Gastroesophageal sphincter (tissue), 4 donors: ENCODE results near the gene RTKN2. TPM values are rescaled to one million over a fixed set of nuclear protein-coding genes. Genes with fewer than 3 reads are reported as not detected.

Experiments used
- ATAC-seq: fragments of 150-250 bp; one replicate; pipeline ENCODE4 v1.9.1; 2016; ENCODE audit warnings: mild to moderate bottlenecking, moderate library complexity
- H3K27ac ChIP-seq, 4 donors: fragments of 200-600 bp; sonication (generic) in 3 of 4; 1 replicate in 3 of 4; 2 replicates in 1 of 4; pipeline ENCODE4 v1.5.1; 2016 to 2019
- H3K27me3 ChIP-seq: fragments of 200-600 bp; sonication (generic); one replicate; pipeline ENCODE4 v1.5.1; 2019
- H3K36me3 ChIP-seq, 2 donors: fragments of 200-600 bp; sonication (generic); one replicate each; pipeline ENCODE4 v1.5.1; 2019; ENCODE audit warnings: control low read depth in 1 of 2
- H3K4me1 ChIP-seq, 3 donors: fragments of 200-600 bp; sonication (generic); 1 replicate in 2 of 3; 2 replicates in 1 of 3; pipeline ENCODE4 v1.5.1; 2016 to 2019; ENCODE audit warnings: control low read depth in 2 of 3
- H3K4me3 ChIP-seq, 2 donors: fragments of 200-600 bp; sonication (generic); one replicate each; pipeline ENCODE4 v1.5.1; 2019; ENCODE audit warnings: mild to moderate bottlenecking in 1 of 2, moderate library complexity in 1 of 2
- H3K9me3 ChIP-seq, 3 donors: fragments of 200-600 bp; sonication (generic); one replicate each; pipeline ENCODE4 v1.5.1; 2017 to 2019; ENCODE audit warnings: control low read depth in 2 of 3
- EP300 ChIP-seq: sonication (generic); formaldehyde crosslinking; IDR thresholded peaks from one replicate; pipeline ENCODE4 v1.6.1; 2017; ENCODE audit warnings: antibody characterized with exemption, mild to moderate bottlenecking
- POLR2A ChIP-seq, 2 donors: fragments of 450-650 bp; IDR thresholded peaks; one replicate each; pipeline ENCODE4 v1.6.1; 2017; ENCODE audit warnings: antibody characterized with exemption in 2 of 2, mild to moderate bottlenecking in 2 of 2, moderate library complexity in 1 of 2
- POLR2AphosphoS5 ChIP-seq: sonication (generic); formaldehyde crosslinking; IDR thresholded peaks from one replicate; pipeline ENCODE4 v1.6.1; 2017; ENCODE audit warnings: antibody characterized with exemption
- WGBS, 2 donors: methylation state at CpG; one replicate each; pipeline ENCODE4 v1.1.5; 2018; ENCODE audit warnings: low coverage in 1 of 2; 5-methylcytosine and 5-hydroxymethylcytosine counted together
- total RNA-seq, 4 donors: library from RNA; depleted of rRNA; stranded (reverse); fragments of >200 nt; gene quantifications; one replicate each; pipeline ENCODE4 v1.1.0, GENCODE V29; 2016
- TF ChIP-seq, protein P1 (sequence below), 4 experiments: fragments of 200-600 bp in 2 of 4; fragments of 450-650 bp in 2 of 4; sonication (generic) in 1 of 4; IDR thresholded peaks; one replicate each; pipeline ENCODE4 v1.5.1; 2017 to 2019; ENCODE audit warnings: antibody characterized with exemption in 4 of 4, mild to moderate bottlenecking in 2 of 4, moderate library complexity in 2 of 4

RTKN2 gene
- total RNA-seq, 4 donors from 2014 or later, result not detected

DNA sequence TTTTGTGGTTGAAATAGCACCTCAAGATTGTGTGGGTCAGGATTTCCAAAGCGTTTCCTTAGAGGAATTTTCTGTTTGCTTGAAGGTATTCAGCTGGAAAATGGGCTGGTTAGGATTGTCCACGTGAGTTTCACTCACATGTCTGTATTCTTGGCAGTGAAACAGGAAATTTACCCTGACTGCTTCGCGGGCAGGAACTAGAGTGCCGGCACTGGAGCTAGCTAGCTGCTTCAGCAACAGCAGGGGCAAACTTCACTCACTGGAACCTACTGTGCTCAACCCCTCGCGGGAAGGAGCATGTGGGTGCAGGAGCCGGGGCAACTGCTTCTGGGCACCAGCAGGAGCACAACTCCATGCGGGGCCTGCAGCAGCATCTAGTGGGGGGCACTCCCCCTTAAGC is 38.0 kb upstream of the RTKN2 start:
- H3K36me3 ChIP-seq, result no peaks in the 10 kb centered on the region
- WGBS, 2 donors, result 57 to 60% methylated on average over 1 to 6 of the region's 9 CpGs
- no peak overlapping the region for H3K27ac ChIP-seq
- no peaks in the 10 kb centered on the region for H3K4me1 ChIP-seq
- TF ChIP-seq, protein P1, sequence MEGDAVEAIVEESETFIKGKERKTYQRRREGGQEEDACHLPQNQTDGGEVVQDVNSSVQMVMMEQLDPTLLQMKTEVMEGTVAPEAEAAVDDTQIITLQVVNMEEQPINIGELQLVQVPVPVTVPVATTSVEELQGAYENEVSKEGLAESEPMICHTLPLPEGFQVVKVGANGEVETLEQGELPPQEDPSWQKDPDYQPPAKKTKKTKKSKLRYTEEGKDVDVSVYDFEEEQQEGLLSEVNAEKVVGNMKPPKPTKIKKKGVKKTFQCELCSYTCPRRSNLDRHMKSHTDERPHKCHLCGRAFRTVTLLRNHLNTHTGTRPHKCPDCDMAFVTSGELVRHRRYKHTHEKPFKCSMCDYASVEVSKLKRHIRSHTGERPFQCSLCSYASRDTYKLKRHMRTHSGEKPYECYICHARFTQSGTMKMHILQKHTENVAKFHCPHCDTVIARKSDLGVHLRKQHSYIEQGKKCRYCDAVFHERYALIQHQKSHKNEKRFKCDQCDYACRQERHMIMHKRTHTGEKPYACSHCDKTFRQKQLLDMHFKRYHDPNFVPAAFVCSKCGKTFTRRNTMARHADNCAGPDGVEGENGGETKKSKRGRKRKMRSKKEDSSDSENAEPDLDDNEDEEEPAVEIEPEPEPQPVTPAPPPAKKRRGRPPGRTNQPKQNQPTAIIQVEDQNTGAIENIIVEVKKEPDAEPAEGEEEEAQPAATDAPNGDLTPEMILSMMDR (IDR thresholded peaks at IDR 0.05), result no peak
- TF ChIP-seq POLR2A (IDR thresholded peaks at IDR 0.05), result no peak
- TF ChIP-seq POLR2AphosphoS5, result no peak
- no peak for TF ChIP-seq EP300
- no peaks in the 10 kb centered on the region for H3K9me3 ChIP-seq
- ATAC-seq, result no peak
- H3K4me3 ChIP-seq, result no peak overlapping the region
- no peaks in the 10 kb centered on the region for H3K27me3 ChIP-seq

DNA sequence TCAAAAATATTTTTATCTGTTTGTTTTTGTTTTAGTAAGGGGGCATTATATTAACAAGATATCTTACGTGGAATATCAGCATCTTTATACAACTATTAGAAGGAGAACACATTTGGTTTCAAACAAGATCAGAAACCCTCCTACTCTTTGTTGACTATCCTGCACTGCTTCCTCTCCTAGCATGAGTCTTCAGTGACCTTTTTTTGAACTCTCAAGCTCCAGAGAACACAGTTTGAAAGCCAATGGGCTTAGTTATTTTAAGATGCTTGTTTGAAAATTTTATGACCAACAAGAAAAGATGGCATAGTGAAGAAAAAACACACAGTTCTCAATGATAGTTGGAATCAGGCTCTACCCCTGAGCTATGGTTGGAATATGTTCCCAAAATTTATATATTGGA is 37.2 kb upstream of the RTKN2 start:
- Histone ChIP-seq H3K4me1 (no peaks in the 10 kb centered on the region), H3K4me3 (no peak overlapping the region), H3K9me3 (no peaks in the 10 kb centered on the region), H3K36me3 (no peaks in the 10 kb centered on the region), H3K27ac (no peak overlapping the region), H3K27me3 (no peaks in the 10 kb centered on the region)
- no peak for ATAC-seq
- TF ChIP-seq EP300 (no peak), POLR2AphosphoS5 (no peak), POLR2A (IDR thresholded peaks at IDR 0.05) (no peak)
- TF ChIP-seq, protein P1 (IDR thresholded peaks at IDR 0.05), result no peak
- WGBS, 2 donors, result 50% methylated on average over 1 of the region's 1 CpG; no CpG with 5 or more reads in 1 of the 2 donors

DNA sequence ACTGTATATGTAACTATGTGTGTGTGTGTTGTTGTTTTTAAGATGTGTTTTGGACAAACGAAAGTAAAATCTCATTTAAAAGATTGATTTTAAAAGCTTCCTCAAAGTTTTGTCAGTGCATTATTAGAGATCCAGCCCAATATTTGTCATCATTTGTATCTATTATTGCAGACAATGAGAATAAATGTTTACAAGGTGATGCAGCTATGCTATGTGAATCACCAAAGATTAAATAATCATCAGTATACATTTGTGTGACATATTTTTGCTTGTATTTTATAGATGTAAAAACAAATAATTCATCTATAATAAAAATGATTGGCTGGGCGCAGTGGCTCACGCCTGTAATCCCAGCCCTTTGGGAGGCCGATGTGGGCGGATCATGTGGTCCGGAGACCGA is 35.3 kb upstream of the RTKN2 start:
- H3K27me3 ChIP-seq, result no peaks in the 10 kb centered on the region
- H3K36me3 ChIP-seq, result no peaks in the 10 kb centered on the region
- H3K27ac ChIP-seq, result no peak overlapping the region
- no peak for TF ChIP-seq POLR2AphosphoS5
- no peak for TF ChIP-seq POLR2A (IDR thresholded peaks at IDR 0.05)
- no peak for TF ChIP-seq EP300
- TF ChIP-seq, protein P1 (IDR thresholded peaks at IDR 0.05), result no peak
- no peak overlapping the region for H3K4me3 ChIP-seq
- no peaks in the 10 kb centered on the region for H3K9me3 ChIP-seq
- 94 to 97% methylated on average over 7 of the region's 7 CpGs for WGBS, 2 donors
- no peaks in the 10 kb centered on the region for H3K4me1 ChIP-seq
- ATAC-seq, result no peak

DNA sequence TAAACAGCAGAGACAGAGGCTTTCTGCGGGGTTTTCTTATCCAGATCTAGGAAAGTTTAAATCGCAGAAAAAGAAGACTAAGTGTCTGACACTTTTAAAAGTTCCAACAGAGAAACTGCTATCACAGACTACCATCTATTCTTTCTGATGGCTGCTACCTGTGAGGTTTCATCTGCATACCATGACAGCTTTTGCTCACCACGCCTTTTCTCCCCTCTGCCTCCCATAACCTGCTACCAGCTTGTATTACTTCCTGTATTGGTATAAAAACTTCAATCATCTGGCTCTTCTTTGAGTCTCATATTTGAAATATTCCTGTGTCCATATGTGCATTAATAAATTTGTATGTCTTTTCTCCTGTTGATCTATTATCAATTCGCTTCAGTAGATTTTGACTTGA is 34.1 kb upstream of the RTKN2 start:
- H3K27me3 ChIP-seq, result no peaks in the 10 kb centered on the region
- H3K4me1 ChIP-seq, result no peaks in the 10 kb centered on the region
- H3K36me3 ChIP-seq, result no peaks in the 10 kb centered on the region
- no peak overlapping the region for H3K4me3 ChIP-seq
- no peak overlapping the region for H3K27ac ChIP-seq
- no peak for TF ChIP-seq POLR2AphosphoS5
- TF ChIP-seq EP300, result no peak
- TF ChIP-seq, protein P1 (IDR thresholded peaks at IDR 0.05), result no peak
- TF ChIP-seq POLR2A (IDR thresholded peaks at IDR 0.05), result no peak
- ATAC-seq, result no peak
- no peaks in the 10 kb centered on the region for H3K9me3 ChIP-seq
- WGBS, 2 donors, result 72 to 78% methylated on average over 3 to 4 of the region's 4 CpGs

DNA sequence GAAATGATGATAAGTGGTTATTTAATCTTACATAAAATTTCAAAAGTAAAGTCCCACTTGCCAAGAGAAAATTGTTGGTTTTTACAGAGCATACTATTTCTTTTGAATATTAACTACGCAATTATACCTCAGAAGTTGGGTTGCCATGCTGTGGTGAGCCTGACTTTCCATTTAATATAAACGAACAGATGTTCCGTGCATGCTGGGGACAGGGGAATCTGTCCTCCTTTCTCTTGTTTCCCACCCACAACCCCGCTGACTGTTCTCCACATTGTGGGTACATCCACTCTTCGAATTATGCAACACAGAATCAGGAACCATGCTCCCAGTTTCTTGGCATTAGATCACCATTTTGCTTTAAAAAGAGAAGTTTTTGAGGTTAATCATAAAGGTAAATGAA is 29.2 kb upstream of the RTKN2 start:
- 67 to 76% methylated on average over 5 of the region's 5 CpGs for WGBS, 2 donors
- no peak for ATAC-seq

More for the DNA sequence above, 29.2 kb upstream of the RTKN2 start:
- Histone ChIP-seq H3K27me3 (no peaks in the 10 kb centered on the region), H3K4me3 (no peak overlapping the region), H3K4me1 (no peaks in the 10 kb centered on the region), H3K36me3 (no peaks in the 10 kb centered on the region), H3K9me3 (no peaks in the 10 kb centered on the region), H3K27ac (no peak overlapping the region)
- TF ChIP-seq EP300, result no peak
- no peak for TF ChIP-seq POLR2A (IDR thresholded peaks at IDR 0.05)
- TF ChIP-seq, protein P1 (IDR thresholded peaks at IDR 0.05), result no peak
- TF ChIP-seq POLR2AphosphoS5, result no peak
